Tibial nerve (tissue), 4 donors: ENCODE results near the gene TLK1.

Source experiments
- CTCF ChIP-seq, 5 experiments: fragments of 200-600 bp in 3 of 5; fragments of 450-650 bp in 2 of 5; sonication (generic) in 3 of 5; IDR thresholded peaks; one replicate each; pipeline ENCODE4 v1.5.1; 2016 to 2019; ENCODE audit warnings: antibody characterized with exemption in 5 of 5, mild to moderate bottlenecking in 3 of 5, moderate library complexity in 2 of 5
- EP300 ChIP-seq, 2 donors: sonication (generic); formaldehyde crosslinking; IDR thresholded peaks; one replicate each; pipeline ENCODE4 v1.6.1; 2017; ENCODE audit warnings: antibody characterized with exemption in 2 of 2, mild to moderate bottlenecking in 1 of 2
- POLR2A ChIP-seq, 2 donors: fragments of 450-650 bp; IDR thresholded peaks; one replicate each; pipeline ENCODE4 v1.6.1; 2017; ENCODE audit warnings: antibody characterized with exemption in 2 of 2, mild to moderate bottlenecking in 2 of 2, moderate library complexity in 2 of 2

DNA sequence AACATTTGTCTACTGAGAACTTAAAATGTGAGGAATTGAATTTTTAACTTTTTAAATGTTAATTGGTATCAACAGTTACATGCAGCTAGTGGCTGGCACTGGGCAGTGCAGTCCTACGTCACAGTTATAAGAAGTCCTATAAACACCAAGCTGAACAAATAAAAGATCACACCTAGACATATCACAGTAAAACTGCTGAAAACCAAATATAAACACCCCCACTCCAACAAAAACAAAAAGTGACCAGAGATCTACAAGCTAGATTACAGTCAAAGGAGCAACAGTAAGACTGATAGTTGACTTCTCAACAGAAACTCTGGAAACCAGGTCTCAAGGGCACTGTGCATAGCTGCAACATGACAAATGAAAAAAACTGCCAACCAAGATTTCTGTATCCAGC lies 19.4 kb downstream of the TLK1 start:
- TF ChIP-seq CTCF (IDR thresholded peaks at IDR 0.05) (no peak), POLR2A (IDR thresholded peaks at IDR 0.05) (no peak), EP300 (IDR thresholded peaks at IDR 0.05) (no peak)
